KMS-11 (cell line): Measurements from ENCODE around the gene MIXL1.

Experiments used
- H2AFZ ChIP-seq: fragments of 200-600 bp; sonication (generic); 2 replicates; pipeline ENCODE4 v1.6.1; 2016; ENCODE audit warnings: antibody characterized with exemption, mixed run types, low read depth
- H3K27ac ChIP-seq: fragments of 200-600 bp; sonication (generic); 2 replicates; pipeline ENCODE4 v1.6.1; 2016; ENCODE audit warnings: mild to moderate bottlenecking, mixed run types
- H3K27me3 ChIP-seq: fragments of 200-600 bp; sonication (generic); 2 replicates; pipeline ENCODE4 v1.6.1; 2017; ENCODE audit warnings: mild to moderate bottlenecking, low read depth, mixed run types, moderate library complexity; ENCODE audit not compliant: insufficient read depth
- H3K36me3 ChIP-seq: fragments of 200-600 bp; sonication (generic); 2 replicates; pipeline ENCODE4 v1.6.1; 2017; ENCODE audit warnings: mild to moderate bottlenecking, mixed run types; ENCODE audit not compliant: insufficient read depth
- H3K4me1 ChIP-seq: fragments of 200-600 bp; sonication (generic); 2 replicates; pipeline ENCODE4 v1.6.1; 2016; ENCODE audit warnings: mild to moderate bottlenecking, low read depth, mixed run types; ENCODE audit not compliant: poor library complexity, severe bottlenecking
- H3K4me2 ChIP-seq: fragments of 200-600 bp; sonication (generic); 2 replicates; pipeline ENCODE4 v1.7.0; 2016; ENCODE audit warnings: mild to moderate bottlenecking, mixed run types
- H3K4me3 ChIP-seq: fragments of 200-600 bp; sonication (generic); IDR thresholded peaks from 2 replicates; pipeline ENCODE4 v1.6.1; 2017; ENCODE audit warnings: low read depth, low read length, mixed read lengths; ENCODE audit not compliant: insufficient read depth
- H3K79me2 ChIP-seq: fragments of 200-600 bp; sonication (generic); 2 replicates; pipeline ENCODE4 v1.6.1; 2016; ENCODE audit warnings: low read depth, mixed run types; ENCODE audit not compliant: insufficient read depth
- H3K9ac ChIP-seq: fragments of 200-600 bp; sonication (generic); 2 replicates; pipeline ENCODE4 v1.6.1; 2016; ENCODE audit warnings: mild to moderate bottlenecking, mixed run types
- H4K20me1 ChIP-seq: fragments of 200-600 bp; sonication (generic); 2 replicates; pipeline ENCODE4 v1.6.1; 2016; ENCODE audit warnings: mild to moderate bottlenecking, mixed run types; ENCODE audit not compliant: insufficient read depth
- CTCF ChIP-seq: fragments of 200-600 bp; sonication (generic); conservative IDR thresholded peaks from 2 replicates; pipeline ENCODE4 v1.6.1; 2017; ENCODE audit warnings: low read depth, mild to moderate bottlenecking, antibody characterized with exemption, low read length, moderate library complexity, mixed read lengths

Gene MIXL1

GRCh38 chr1:226203655-226204054 is 19.8 kb upstream of the MIXL1 start:
- Histone ChIP-seq H3K27ac (no peak overlapping the region), H3K4me1 (no peaks in the 10 kb centered on the region), H3K4me3 (no peak overlapping the region), H2AFZ (no peak overlapping the region), H3K9ac (no peak overlapping the region), H3K36me3 (no peaks in the 10 kb centered on the region), H4K20me1 (no peaks in the 10 kb centered on the region), H3K4me2 (no peak overlapping the region), H3K27me3 (no peaks in the 10 kb centered on the region), H3K79me2 (no peaks in the 10 kb centered on the region)
- no peak for TF ChIP-seq CTCF

GRCh38 chr1:226204198-226204597 is 19.3 kb upstream of the MIXL1 start:
- H3K4me1 ChIP-seq = no peaks in the 10 kb centered on the region
- H2AFZ ChIP-seq = no peak overlapping the region
- H3K27me3 ChIP-seq = no peaks in the 10 kb centered on the region
- no peak overlapping the region for H3K4me2 ChIP-seq
- H3K4me3 ChIP-seq = no peak overlapping the region
- H4K20me1 ChIP-seq = no peaks in the 10 kb centered on the region
- no peak overlapping the region for H3K9ac ChIP-seq
- no peak overlapping the region for H3K27ac ChIP-seq
- no peak for TF ChIP-seq CTCF
- H3K79me2 ChIP-seq = no peaks in the 10 kb centered on the region
- H3K36me3 ChIP-seq = no peaks in the 10 kb centered on the region

GRCh38 chr1:226207048-226207447 is 16.4 kb upstream of the MIXL1 start:
- H3K9ac ChIP-seq = no peak overlapping the region
- H3K27me3 ChIP-seq = no peaks in the 10 kb centered on the region
- H3K79me2 ChIP-seq = no peaks in the 10 kb centered on the region
- H2AFZ ChIP-seq = no peak overlapping the region
- H3K4me1 ChIP-seq = peaks cover 8% of the 10 kb centered on the region
- no peak overlapping the region for H3K4me2 ChIP-seq
- no peak overlapping the region for H3K4me3 ChIP-seq
- TF ChIP-seq CTCF = no peak
- H3K27ac ChIP-seq = no peak overlapping the region
- H4K20me1 ChIP-seq = no peaks in the 10 kb centered on the region
- no peaks in the 10 kb centered on the region for H3K36me3 ChIP-seq

- Histone ChIP-seq H4K20me1 (no peaks in the 10 kb centered on the region), H3K9ac (no peak overlapping the region), H2AFZ (no peak overlapping the region), H3K4me2 (no peak overlapping the region), H3K4me1 (peaks cover 11% of the 10 kb centered on the region), H3K27ac (no peak overlapping the region), H3K79me2 (no peaks in the 10 kb centered on the region), H3K27me3 (no peaks in the 10 kb centered on the region), H3K36me3 (no peaks in the 10 kb centered on the region), H3K4me3 (no peak overlapping the region)
- no peak for TF ChIP-seq CTCF
Observed at GRCh38 chr1:226209307-226210059, 14.0 kb upstream of the MIXL1 start.
